Measurements from ENCODE around the gene OR2T11.
"Not testable (repeated sequence)": the region's sequence is repeated elsewhere in the genome, so short reads cannot be mapped to it uniquely, and the experiment has no call there.

The OR2T11 gene

GRCh38 chr1:248596615-248597014 lies 38.3 kb downstream of the OR2T11 start:
- no peak for TF ChIP-seq CTCF (IDR thresholded peaks at IDR 0.05; ENCODE audit: low read depth, low read length)
- no peak overlapping the region for H3K4me3 ChIP-seq (ENCODE audit: low read depth, low read length)

- TF ChIP-seq CTCF (IDR thresholded peaks at IDR 0.05; ENCODE audit: low read depth, low read length), result no peak
- H3K4me3 ChIP-seq (ENCODE audit: low read depth, low read length), result no peak overlapping the region
These were observed 41.7 kb downstream of the OR2T11 start for GRCh38 chr1:248593226-248593625.

GRCh38 chr1:248592655-248593054 lies 42.2 kb downstream of the OR2T11 start:
- no peak overlapping the region for H3K4me3 ChIP-seq (ENCODE audit: low read depth, low read length)
- no peak for TF ChIP-seq CTCF (IDR thresholded peaks at IDR 0.05; ENCODE audit: low read depth, low read length)

GRCh38 chr1:248590055-248590454 lies 44.8 kb downstream of the OR2T11 start:
- H3K4me3 ChIP-seq (ENCODE audit: low read depth, low read length), result no peak overlapping the region
- no peak for TF ChIP-seq CTCF (IDR thresholded peaks at IDR 0.05; ENCODE audit: low read depth, low read length)

GRCh38 chr1:248589334-248589733 lies 45.6 kb downstream of the OR2T11 start:
- no peak overlapping the region for H3K4me3 ChIP-seq (ENCODE audit: low read depth, low read length)
- TF ChIP-seq CTCF (IDR thresholded peaks at IDR 0.05; ENCODE audit: low read depth, low read length), result no peak

GRCh38 chr1:248585266-248585665 lies 49.6 kb downstream of the OR2T11 start:
- no peak for TF ChIP-seq CTCF (IDR thresholded peaks at IDR 0.05; ENCODE audit: low read depth, low read length)
- H3K4me3 ChIP-seq (ENCODE audit: low read depth, low read length), result no peak overlapping the region

- H3K4me3 ChIP-seq (ENCODE audit: low read depth, low read length), result no peak overlapping the region
- TF ChIP-seq CTCF (IDR thresholded peaks at IDR 0.05; ENCODE audit: low read depth, low read length), result no peak
These were observed 58.5 kb downstream of the OR2T11 start for GRCh38 chr1:248576260-248576980.

GRCh38 chr1:248574657-248575056 lies 60.2 kb downstream of the OR2T11 start, which contains the start of gene OR2T34:
OR2T34 (minus strand) TSS chr1:248574757; CDS start chr1:248574757, 0 bp downstream.
- H3K4me3 ChIP-seq (ENCODE audit: low read depth, low read length), result not testable (repeated sequence)

GRCh38 chr1:248573856-248574255 lies 61.0 kb downstream of the OR2T11 start:
- not testable (repeated sequence) for H3K4me3 ChIP-seq (ENCODE audit: low read depth, low read length)
